Stimulated activated CD8-positive, alpha-beta memory T cell treated with anti-CD3 and anti-CD28 coated beads, Interleukin-12 subunit alpha, Interleukin-12 subunit beta, amount 100 ng/mL, for 1 hour (primary cell): Measurements from ENCODE around the gene AP1S2.
A peak's percentile ranks its signal among the peaks of the same experiment; 100 is the strongest.
"Not testable (repeated sequence)": the region's sequence is repeated elsewhere in the genome, so short reads cannot be mapped to it uniquely, and the experiment has no call there.

Experiments
- DNase-seq: peaks from one replicate; pipeline ENCODE4 v3.0.0-alpha.2; 2020; ENCODE audit warnings: low read depth

AP1S2 gene

DNA sequence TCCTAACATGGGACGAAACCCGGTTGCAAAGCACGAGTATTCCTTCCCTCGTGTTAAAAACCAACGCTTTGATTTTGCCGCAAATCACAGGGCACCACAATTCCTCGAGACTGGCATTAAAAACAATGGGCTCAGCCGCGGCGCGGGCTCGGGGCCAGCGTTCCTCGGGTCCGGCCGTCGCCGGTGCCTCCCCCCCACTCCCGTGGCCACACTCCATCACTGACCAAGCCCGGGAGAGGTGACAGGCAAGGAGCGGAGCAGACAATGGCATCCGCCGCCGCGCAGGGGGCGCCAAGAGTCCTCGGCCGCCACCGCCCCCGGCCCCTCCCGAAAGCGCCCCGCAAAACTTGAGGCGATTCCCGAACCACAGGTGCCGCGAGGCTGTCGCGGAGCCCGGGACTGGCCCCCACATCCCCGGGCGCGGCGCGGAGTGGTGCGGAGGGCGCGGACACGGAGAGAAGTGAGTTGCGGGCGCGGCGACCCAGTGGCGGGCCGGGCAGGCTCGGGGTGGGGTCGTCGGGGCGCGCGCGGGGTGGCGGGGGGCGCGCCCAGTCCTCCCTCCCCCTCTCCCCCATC lies 445 bp downstream of the AP1S2 start:
- peak; percentile 12 for DNase-seq

- no peak for DNase-seq
Measured at GRCh38 chrX:15853586-15854079, 980 bp downstream of the AP1S2 start.

- DNase-seq, result no peak
Measured at GRCh38 chrX:15849555-15849954, 5.1 kb downstream of the AP1S2 start.

DNA sequence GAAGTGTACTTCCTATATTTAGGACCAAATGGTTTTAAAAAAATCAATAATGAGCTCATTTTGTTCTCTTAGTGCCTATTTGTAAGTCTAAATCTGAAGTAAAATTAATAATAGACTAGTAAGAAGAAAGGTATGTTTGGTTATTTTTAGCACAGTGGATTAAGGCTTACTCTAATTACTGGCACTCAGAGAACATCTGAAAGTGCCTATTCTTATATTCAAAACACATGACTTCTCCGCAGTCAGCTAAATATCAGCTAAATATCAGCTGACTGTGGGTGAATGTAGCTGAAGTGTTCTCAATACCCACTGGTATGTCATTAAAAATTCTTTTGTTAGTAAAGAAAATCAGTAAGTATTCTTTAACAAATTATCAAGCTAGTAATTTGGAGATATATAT lies 6.0 kb downstream of the AP1S2 start:
- DNase-seq, result no peak

GRCh38 chrX:15843960-15844359 lies 10.7 kb downstream of the AP1S2 start:
- DNase-seq, result no peak

DNA sequence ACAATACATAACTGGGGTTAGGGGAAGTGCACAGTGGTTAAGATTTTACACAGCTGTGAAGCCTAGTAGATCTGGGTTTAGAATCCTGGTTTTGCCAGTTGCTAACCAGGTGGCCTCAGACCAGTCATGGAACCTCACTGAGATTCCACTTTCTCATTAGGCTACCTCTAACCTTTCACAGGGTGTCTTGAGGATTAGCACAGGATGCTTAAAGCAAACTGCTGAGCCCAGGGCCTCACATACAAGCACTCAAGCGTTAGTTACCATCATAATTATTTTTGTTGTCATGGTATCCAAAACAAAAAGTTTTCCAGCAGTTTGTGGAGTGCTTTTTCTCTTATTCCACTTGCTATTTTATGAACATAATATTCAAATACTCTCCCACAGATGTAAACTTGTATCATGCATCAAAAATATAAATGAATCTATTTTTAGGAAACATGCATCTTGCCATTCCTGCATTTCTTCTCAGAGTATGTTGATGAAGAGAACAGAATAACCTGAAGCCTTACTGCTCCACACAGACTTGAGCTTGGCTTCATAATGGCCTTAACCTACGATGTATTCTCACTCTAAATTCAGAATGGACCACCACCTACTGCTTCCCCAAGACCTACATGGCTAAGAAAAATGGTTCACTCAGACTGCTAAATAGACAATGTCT lies 12.6 kb downstream of the AP1S2 start:
- no peak for DNase-seq

- no peak for DNase-seq
Measured at GRCh38 chrX:15838017-15838416, 16.6 kb downstream of the AP1S2 start.

DNA sequence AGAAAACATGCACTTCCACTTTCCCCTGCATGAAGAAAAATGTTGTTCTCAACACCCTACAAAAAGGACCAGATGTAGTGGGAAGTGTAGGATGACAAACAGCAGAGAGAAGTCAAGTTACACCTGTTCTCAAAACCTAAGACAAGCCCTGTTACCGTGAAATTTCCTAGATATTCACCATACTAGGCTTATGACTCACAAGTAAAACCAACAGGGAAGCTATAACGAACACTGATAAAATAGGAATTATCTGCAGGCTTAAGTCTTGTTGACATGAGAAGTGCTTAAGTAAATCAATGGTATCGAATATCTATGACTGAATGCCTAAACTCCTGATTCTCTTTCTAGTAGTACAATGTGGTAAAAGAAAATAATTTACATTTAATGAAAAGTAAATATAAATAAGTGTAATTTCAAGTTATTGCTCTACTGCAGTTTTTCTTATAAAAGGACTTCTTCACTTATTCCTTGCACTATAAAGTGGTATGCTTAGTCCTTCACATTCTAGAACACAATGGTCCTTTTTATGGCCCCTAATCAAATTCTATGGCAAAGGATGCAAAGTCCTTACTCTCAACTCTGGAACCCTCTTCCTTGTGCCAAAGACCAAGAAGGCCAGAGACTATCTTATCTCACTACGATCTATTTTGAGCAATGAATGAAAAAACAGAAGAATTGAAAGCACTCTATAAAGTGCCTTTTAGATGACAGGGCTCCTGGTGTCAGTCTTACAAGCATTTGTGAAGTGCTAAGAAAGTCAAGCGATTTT lies 19.6 kb downstream of the AP1S2 start:
- no peak for DNase-seq

- DNase-seq, result no peak
Measured at GRCh38 chrX:15834053-15834452, 20.6 kb downstream of the AP1S2 start.

DNA sequence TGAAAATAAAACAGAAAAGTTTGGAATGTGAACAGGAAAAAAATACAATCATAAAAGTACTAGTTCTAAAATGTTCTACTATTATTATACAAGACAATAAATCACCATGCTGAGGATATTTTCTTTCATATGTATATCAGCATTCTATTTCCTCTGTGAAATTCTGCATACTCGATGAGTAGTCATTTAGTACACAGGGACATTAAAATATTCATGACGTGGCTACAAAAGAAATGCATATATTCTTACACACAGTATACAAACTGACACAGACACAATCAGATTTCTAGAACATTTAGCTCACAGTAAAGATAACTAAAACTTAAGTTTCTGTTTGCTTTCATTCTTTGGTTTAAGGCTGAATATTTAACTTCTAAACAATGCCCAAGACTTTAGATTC lies 23.3 kb downstream of the AP1S2 start:
- not testable (repeated sequence) for DNase-seq

- no peak for DNase-seq
Measured at GRCh38 chrX:15829217-15829616, 25.4 kb downstream of the AP1S2 start.

- no peak for DNase-seq
Measured at GRCh38 chrX:15825936-15826335, 28.7 kb downstream of the AP1S2 start.

DNA sequence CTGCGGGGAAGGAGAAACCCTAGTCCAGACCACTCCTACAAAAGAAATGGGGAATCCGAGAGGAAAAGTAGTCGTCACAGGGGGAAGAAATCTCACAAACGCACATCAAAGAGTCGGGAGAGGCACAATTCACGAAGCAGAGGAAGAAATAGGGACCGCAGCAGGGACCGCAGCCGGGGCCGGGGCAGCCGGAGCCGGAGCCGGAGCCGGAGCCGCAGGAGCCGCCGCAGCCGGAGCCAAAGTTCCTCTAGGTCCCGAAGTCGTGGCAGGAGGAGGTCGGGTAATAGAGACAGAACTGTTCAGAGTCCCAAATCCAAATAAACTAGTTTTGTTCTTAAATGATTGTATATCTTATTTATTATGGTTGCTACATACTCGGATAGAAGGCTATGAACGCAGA lies 31.7 kb downstream of the AP1S2 start:
- DNase-seq, result no peak

GRCh38 chrX:15820106-15821073 lies 34.2 kb downstream of the AP1S2 start:
- DNase-seq, result no peak

DNA sequence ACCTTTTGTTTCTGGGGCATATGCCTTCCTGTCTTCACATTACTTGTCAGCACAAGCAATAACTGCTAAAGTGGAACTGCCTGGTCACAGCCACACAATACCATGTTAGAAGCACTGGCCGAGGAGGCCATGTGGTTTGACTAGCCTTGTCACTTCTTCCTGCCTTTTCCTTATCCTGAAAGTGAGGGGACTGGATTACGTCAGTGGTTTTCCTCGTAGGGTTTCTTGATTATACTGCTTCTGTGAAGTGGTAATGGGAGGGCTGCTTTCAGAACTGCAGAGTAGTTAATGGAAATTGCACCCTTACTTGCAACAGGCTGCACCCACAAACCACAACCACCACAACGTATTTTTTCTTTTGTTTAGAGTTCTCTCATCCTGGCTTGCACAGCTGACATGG lies 37.7 kb downstream of the AP1S2 start:
- DNase-seq, result peak; percentile 15

GRCh38 chrX:15816438-15816809 lies 38.2 kb downstream of the AP1S2 start:
- DNase-seq, result no peak

GRCh38 chrX:15815779-15816437 lies 38.7 kb downstream of the AP1S2 start:
- no peak for DNase-seq

DNA sequence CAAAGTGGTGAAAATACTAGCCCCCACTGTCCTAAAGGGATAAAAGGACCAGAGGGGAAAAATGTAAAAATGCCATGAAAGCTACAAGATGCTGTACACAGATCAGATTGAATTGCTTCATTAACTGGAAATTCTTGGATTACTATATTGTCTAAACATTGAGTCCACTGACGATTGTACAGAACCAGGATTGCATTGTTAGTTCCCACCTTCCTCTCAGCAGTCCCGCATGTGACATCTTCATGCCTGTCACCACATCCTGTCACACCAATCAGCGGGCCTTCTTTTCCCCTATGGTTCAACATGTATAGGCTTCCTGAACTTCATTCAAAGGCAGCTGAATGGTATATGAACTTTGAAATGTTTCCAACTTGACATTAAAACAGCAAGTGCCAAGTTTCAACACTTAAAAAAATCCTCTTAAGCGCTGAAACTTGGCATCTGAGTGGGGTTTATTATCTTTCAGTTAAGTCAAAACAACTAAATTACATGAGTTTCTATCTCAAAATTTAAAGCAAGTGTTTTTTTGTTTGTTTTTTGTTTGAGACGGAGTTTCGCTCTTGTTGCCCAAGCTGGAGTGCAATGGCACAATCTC lies 39.7 kb downstream of the AP1S2 start:
- no peak for DNase-seq

DNA sequence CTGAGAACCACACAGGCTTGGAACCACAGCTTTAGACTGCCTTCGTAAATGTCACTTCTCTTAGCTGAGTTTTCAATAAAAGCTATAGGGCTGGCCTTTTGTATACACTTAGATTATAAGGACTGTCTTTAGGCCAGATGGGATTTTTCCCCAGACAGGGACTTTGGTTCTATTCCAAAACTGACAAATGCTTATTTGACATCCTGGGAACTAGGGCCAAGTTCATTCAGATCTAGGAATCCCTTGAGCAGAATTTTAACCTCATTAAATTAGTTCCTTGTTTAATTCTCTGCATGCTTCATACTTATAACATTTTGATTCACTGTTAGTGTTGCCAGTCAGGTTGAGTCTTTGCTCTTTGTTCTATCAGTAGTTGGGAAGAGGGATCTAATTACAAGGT lies 41.2 kb downstream of the AP1S2 start:
- no peak for DNase-seq

DNA sequence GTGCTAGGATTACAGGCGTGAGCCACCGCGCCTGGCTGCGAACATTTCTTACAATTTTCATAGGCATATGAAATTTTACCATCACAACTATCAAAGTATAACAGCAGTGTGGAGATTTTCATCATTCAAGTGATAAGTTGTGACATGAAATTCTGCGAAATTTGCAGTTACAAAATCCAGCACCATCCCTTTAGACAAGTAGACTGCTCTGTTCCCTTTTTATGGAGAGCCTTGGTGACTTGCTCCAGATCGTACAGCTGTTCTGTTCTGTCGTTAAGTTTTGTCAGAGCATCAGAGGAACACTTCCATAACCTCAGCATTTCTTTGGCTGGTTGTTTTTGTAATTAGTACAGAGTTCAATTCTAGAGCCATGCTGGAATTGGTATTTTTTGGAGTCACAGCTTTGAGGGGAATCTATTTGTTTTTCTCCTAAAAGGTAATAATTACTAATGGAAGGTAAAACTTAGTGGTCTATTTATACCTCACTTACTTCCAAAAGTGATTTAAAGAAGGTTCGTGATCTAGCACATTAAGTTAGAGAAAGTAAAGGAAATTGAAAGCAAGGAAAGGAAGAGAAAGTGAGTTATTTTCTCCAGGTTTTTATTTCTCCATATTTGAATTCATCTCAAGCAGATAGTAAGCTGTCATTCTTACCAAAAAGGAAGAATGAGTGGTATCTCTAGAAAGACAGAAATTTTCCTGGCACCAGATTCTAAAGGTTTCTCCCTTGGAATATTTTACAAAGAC lies 42.2 kb downstream of the AP1S2 start:
- no peak for DNase-seq
